ENCODE measurements around the gene MAPRE2.

The MAPRE2 gene

GRCh38 chr18:35038029-35038428 lies 3.2 kb upstream of the MAPRE2 start:
- no peak for DNase-seq (ENCODE audit: low spot score)

DNA sequence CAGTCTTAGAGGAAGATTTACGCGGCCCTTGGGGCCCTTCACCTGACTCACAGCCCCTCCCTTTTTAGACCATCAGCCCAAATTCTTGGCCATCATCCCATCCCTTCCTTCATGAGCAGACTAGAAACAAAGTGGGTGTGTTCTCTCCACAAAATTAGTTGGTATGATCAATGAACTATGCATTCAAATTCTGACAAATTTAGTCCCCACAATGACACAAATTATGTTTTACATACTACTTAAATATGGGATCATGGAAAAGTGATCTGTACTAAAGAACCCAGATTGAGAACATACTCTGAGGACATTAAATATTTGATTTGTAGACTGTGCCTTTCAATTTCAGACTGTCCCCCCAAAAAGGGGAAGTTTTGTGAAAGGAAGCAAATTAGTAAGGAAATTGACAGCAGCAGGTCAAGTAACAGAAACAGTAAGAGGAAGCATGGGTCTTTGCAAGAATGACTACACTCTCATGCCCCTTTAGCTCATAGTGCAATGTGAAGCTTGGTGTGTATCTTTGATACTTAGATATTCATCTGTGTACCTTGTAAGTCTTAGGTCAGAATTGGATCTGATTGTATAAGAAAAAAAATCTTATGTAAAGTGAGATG lies 2.2 kb upstream of the MAPRE2 start:
- no peak for DNase-seq (ENCODE audit: low spot score)

DNA sequence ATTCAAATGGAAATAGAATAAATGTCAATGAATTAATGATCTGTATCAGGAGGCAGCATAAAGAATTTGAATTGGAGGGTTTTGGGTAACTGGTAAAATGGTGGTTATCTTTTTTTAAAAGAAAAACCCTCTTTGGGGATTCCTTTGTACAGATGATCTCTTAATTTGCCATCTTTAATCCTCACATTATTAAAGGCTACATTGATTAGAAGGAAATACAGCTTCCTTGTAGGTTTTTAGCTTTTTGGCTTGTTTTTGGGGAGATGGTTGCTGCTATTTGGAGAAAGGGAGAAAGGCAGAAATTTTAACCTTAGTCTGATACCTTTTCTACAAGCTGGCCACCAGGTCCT lies 600 bp upstream of the MAPRE2 start:
- DNase-seq (ENCODE audit: low spot score): no peak

- DNase-seq (ENCODE audit: low spot score): no peak
Measured at GRCh38 chr18:35041815-35042387, 688 bp downstream of the MAPRE2 start.

GRCh38 chr18:35042389-35043071 lies 1.3 kb downstream of the MAPRE2 start:
- no peak for DNase-seq (ENCODE audit: low spot score)

DNA sequence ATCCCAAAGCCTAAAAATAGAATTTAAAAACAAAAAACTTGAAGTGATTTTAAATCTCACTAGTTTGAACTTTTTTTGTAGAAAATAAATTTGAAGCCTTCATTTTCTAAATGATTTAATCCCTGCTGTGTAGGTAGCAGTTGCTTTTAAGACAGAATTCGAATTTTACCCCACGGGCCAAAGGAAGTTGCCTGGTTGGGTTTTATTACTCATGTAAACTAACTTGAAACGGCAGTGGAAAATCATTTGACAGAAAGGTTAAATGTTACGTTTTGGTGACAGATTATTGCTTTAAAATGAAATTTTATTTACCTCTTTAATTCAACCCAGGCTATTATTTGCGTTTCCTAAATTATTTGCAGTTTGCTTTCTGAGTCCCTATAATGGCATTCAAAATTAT lies 2.0 kb downstream of the MAPRE2 start:
- no peak for DNase-seq (ENCODE audit: low spot score)

- no peak for DNase-seq (ENCODE audit: low spot score)
Measured at GRCh38 chr18:35045121-35045520, 3.9 kb downstream of the MAPRE2 start.

DNA sequence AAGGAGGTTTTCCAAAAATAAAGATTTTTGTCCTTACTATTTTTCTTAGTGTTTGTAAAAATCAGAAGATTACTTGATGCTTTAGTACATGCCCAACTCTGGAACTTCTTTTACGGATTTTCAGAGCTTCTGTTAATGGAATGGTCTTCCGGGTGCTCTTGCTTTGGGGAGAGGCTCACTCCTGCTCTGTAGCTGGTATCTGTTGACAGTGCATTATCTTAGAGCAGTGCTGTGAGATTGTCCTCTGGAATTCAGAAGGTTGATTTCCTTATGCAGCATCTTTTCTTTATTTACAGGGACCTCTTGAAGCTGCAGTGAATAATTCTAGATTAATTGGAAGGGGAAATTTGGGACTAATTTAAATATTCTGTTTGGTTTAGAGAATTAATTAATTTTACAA lies 4.6 kb downstream of the MAPRE2 start:
- no peak for DNase-seq (ENCODE audit: low spot score)

DNA sequence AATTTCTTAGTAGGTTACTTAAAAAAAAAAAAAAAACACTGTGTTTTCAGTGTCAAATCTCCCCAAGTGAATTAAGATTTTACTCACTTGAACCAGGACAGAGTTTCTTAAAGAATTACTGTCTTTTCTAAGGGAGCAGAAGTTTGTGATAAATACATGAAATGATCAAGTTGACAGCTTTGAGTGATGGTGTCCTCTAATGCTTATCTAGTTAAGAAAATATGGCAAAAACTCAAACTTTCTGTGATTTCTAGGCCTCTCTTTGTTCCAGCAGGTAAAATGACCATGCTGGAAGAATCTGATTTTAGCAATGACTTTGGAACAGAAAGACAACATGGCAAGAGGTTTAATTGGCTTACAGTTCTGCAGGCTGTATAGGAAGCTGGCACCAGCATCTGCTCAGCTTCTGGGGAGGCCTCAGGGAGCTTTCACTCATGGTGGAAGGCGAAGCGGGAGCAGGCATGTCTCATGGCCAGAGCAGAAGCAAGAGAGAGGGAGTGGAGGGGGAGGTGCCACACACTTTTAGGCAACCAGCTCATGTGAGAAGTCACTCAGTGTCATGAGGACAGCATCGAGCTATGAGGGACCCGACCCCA lies 6.6 kb downstream of the MAPRE2 start:
- DNase-seq (ENCODE audit: low spot score): no peak

GRCh38 chr18:35049111-35050027 lies 8.2 kb downstream of the MAPRE2 start:
- no peak for DNase-seq (ENCODE audit: low spot score)

- no peak for DNase-seq (ENCODE audit: low spot score)
Measured at GRCh38 chr18:35050028-35050546, 8.9 kb downstream of the MAPRE2 start.

GRCh38 chr18:35050705-35051195 lies 9.5 kb downstream of the MAPRE2 start:
- DNase-seq (ENCODE audit: low spot score): no peak

- no peak for DNase-seq (ENCODE audit: low spot score)
Measured at GRCh38 chr18:35051641-35052377, 10.6 kb downstream of the MAPRE2 start.

GRCh38 chr18:35054401-35054800 lies 13.2 kb downstream of the MAPRE2 start:
- DNase-seq (ENCODE audit: low spot score): no peak

- no peak for DNase-seq (ENCODE audit: low spot score)
Measured at GRCh38 chr18:35055105-35055504, 13.9 kb downstream of the MAPRE2 start.

GRCh38 chr18:35055726-35056125 lies 14.5 kb downstream of the MAPRE2 start:
- DNase-seq (ENCODE audit: low spot score): no peak

DNA sequence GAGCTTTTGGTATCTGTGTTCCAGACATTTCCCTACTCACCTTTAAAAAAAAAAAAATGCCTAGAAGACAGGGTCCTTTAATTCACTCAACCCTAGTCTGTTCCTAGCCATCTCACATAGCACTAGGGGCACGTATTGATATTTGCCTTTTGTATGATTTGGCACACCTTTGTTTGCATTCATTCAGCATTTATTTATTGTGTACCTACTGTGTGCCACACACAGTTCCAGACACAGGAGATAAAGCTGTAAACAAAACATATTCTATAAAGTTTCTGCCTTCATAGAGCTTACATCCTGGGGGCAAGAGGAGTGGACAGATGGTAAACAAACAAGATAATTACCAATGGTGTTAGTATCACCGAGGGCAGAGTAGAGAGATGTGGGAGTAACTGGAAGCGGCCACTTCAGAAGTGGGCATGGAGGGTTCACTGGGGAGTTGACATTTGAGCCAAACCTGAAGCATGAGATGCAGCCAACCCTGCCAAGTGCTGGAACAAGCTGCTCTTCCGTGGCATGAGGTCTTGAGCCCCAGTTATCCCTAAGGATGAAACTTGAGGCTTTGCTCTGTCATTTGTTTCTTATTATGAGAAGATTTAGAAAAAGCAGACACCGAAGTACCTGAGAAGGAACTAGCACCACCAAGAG lies 18.2 kb downstream of the MAPRE2 start:
- no peak for DNase-seq (ENCODE audit: low spot score)

DNA sequence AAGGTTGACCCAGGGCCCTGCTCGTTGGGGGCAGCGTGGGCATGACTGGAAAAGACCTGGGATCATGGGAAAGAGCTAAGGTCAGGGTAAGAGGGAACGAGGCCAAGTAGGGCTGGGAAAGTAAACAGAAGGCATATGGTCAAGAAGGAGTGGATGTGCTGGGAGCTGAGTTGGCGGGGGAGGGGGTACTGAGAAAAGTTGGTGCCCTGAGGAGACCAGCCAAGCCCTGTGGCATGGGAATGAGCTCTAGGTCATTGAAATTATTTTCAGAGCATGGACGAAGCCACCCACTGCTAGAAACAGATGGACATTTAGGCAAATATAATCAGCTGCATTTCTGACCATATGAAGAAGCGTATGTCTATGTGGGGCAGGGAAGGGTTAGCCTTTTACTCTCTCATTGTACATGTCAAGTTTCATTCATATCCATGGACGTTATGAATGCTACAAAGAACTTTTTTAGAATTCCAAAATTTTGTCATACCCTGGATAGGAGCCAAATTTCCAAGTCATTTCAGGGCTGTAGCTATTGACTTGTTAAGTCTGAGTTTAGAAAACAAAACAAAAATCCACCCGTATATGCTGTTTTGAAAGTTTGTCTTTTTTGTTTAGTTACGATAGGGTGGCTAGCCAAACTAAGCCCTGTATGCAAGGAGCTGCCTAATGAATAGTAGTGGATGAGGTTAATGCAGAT lies 19.1 kb downstream of the MAPRE2 start:
- no peak for DNase-seq (ENCODE audit: low spot score)

DNA sequence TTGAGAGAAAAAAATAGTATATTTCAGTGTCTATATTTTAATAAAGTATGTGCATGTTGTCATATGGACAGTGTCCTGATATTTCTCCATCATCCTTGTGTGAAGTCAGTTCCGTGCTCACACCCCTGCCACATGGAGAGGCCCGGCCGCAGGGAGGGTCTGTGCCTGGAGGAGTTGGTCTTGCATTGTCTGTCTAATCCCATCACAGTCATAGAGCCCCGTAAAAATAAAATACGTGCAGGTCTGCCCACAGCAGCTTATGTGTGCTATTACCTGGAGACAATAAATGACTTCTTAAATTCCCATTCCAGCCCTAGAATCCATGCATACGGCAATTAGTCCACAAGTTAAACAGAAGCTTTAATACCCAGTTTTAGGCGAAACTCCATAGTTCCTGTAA lies 20.1 kb downstream of the MAPRE2 start:
- no peak for DNase-seq (ENCODE audit: low spot score)

DNA sequence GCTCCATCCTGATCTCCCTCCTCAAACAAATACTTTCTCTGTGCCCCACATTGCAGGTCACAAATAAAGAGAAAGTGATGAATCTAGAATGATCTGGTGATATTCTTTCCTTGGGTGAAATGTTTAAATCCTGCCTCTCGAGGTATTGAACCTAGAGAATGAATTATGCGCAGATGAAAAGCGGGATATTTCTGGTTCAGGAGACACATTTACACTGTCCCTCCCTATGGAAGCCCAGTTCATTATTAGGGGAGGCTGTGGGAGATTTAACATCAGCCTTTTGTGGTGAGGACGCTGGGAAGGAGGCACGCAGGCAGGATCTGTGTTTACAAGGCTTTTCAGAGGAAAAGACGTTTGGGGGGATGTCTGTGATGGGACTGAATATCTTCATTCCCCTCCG lies 20.6 kb downstream of the MAPRE2 start:
- DNase-seq (ENCODE audit: low spot score): no peak
